Fibroblast of the aortic adventitia (primary cell): ENCODE data around the gene GABRG3. TPM values are rescaled to one million over a fixed set of nuclear protein-coding genes. Genes with fewer than 3 reads are reported as not detected.

Source experiments
- DNase-seq: peaks from one replicate; pipeline ENCODE4 v3.0.0-alpha.2; 2010; ENCODE audit warnings: low read depth
- H3K4me3 ChIP-seq: 2 replicates; pipeline ENCODE4 v1.5.1; 2011; ENCODE audit warnings: low read depth, mild to moderate bottlenecking, control low read depth, low read length, moderate library complexity
- CTCF ChIP-seq: IDR thresholded peaks from 2 replicates; pipeline ENCODE4 v1.5.1; 2011; ENCODE audit warnings: mild to moderate bottlenecking, low read length, control low read depth, inconsistent platforms; ENCODE audit not compliant: insufficient read depth
- total RNA-seq: library from RNA; depleted of rRNA; stranded (reverse); fragments of >200 nt; gene quantifications from 2 replicates; pipeline ENCODE4 v1.2.3, GENCODE V29; 2012; ENCODE audit warnings: low replicate concordance

Gene GABRG3
- total RNA-seq, 1 donor, result not detected

- no peak overlapping the region for H3K4me3 ChIP-seq
- DNase-seq, result no peak
- no peak for TF ChIP-seq CTCF
Measured at GRCh38 chr15:27499191-27499590, 528.2 kb downstream of the GABRG3 start.

- no peak overlapping the region for H3K4me3 ChIP-seq
- TF ChIP-seq CTCF, result no peak
- no peak for DNase-seq
Measured at GRCh38 chr15:27499719-27500118, 528.7 kb downstream of the GABRG3 start.

GRCh38 chr15:27500206-27500605 lies 529.2 kb downstream of the GABRG3 start:
- DNase-seq, result no peak
- TF ChIP-seq CTCF, result no peak
- H3K4me3 ChIP-seq, result no peak overlapping the region

- no peak for TF ChIP-seq CTCF
- H3K4me3 ChIP-seq, result no peak overlapping the region
- DNase-seq, result no peak
Measured at GRCh38 chr15:27506752-27507151, 535.8 kb downstream of the GABRG3 start.

GRCh38 chr15:27509014-27509413 lies 538.0 kb downstream of the GABRG3 start:
- no peak overlapping the region for H3K4me3 ChIP-seq
- DNase-seq, result no peak
- no peak for TF ChIP-seq CTCF

- no peak for DNase-seq
- H3K4me3 ChIP-seq, result no peak overlapping the region
- no peak for TF ChIP-seq CTCF
Measured at GRCh38 chr15:27512281-27513001, 541.5 kb downstream of the GABRG3 start.

GRCh38 chr15:27514526-27514925 lies 543.5 kb downstream of the GABRG3 start:
- no peak for TF ChIP-seq CTCF
- no peak for DNase-seq
- H3K4me3 ChIP-seq, result no peak overlapping the region
